Pancreas (tissue), 10 donors: ENCODE results near the gene ZNF274. TPM values are rescaled to one million over a fixed set of nuclear protein-coding genes. Genes with fewer than 3 reads are reported as not detected.
"Not testable (repeated sequence)": the region's sequence is repeated elsewhere in the genome, so short reads cannot be mapped to it uniquely, and the experiment has no call there.

Source experiments
- ATAC-seq, 4 donors: fragments of 200-7000 bp; cut with Tn5 transposase; one replicate each; pipeline versions ENCODE4 v1.8.0 to v1.9.1; 2020; ENCODE audit warnings: mild to moderate bottlenecking in 4 of 4, moderate library complexity in 4 of 4
- DNase-seq, 6 donors: peaks; one replicate each; pipeline ENCODE4 v3.0.0-alpha.2; 2020
- FAIRE-seq: peaks from 2 replicates; lab custom pipeline; 2012; peaks lifted over from hg19 to GRCh38; lab: Jason Lieb, UNC
- H3K27ac ChIP-seq, 4 donors: fragments of 200-600 bp; sonication (generic); 1 replicate in 3 of 4; 2 replicates in 1 of 4; pipeline versions ENCODE4 v1.5.0 to v1.8.0; 2020
- H3K27me3 ChIP-seq, 4 donors: fragments of 200-600 bp; one replicate each; pipeline ENCODE4 v1.8.0; 2021
- H3K36me3 ChIP-seq, 3 donors: fragments of 200-600 bp; sonication (generic) in 1 of 3; one replicate each; pipeline versions ENCODE4 v1.5.0 to v1.8.0; 2020 to 2021
- H3K4me1 ChIP-seq, 3 donors: fragments of 200-600 bp; one replicate each; pipeline ENCODE4 v1.8.0; 2021
- H3K4me3 ChIP-seq, 4 donors: fragments of 200-600 bp; sonication (generic) in 2 of 4; one replicate each; pipeline versions ENCODE4 v1.5.0 to v1.8.0; 2020 to 2021
- H3K9me3 ChIP-seq, 4 donors: fragments of 200-600 bp; one replicate each; pipeline ENCODE4 v1.8.0; 2021
- CTCF ChIP-seq, 4 donors: fragments of 200-600 bp; sonication (generic) in 3 of 4; IDR thresholded peaks; one replicate each; pipeline versions ENCODE4 v1.5.0 to v1.8.0; 2021; ENCODE audit warnings: antibody characterized with exemption in 4 of 4
- WGBS, 2 donors: extraction: QIAGEN DNeasy Blood & Tissue Kit; methylation state at CpG; one replicate each; pipeline ENCODE4 v1.1.7; 2013; 5-methylcytosine and 5-hydroxymethylcytosine counted together
- intact Hi-C, 3 donors: fragments of 100-400 bp; cut with DNase I; formaldehyde crosslinking; loops; one replicate each; pipeline versions ENCODE4 v1.11.1 to v1.14.2; 2022
- polyA plus RNA-seq, 2 donors: library from polyadenylated mRNA; stranded (reverse); fragments of 200-250 nt; gene quantifications; one replicate each; pipeline ENCODE4 v1.2.3, GENCODE V29; 2013
- total RNA-seq, 6 donors: library from RNA; stranded (reverse); fragmentation: NEBNext Ultra II Directional in 4 of 6; extraction: Animal tissue kit (Norgen Biotek cat#: 25700) in 4 of 6; gene quantifications; one replicate each; pipeline versions ENCODE4 v1.2.1 to v1.2.4, GENCODE V29; 2021 to 2023
- donor health status: healthy with polysubstance abuse.
- donor health status: DM: no; HTN: no; CAD: no; lungs with moderate emphysema.
- donor health status: DM: no; HTN: no; CAD: no.
- donor health status: control.
- donor health status: control.
- donor health status: Bipolar disorder and iron deficiency.
- donor health status: DM: yes; HTN: yes; CAD: no.
- donor health status: DM: no; HTN: no; CAD: no.
- donor health status: DM: no; HTN: no; CAD: no.
- donor health status: DM: yes; HTN: yes; CAD: no.

Gene ZNF274
- total and polyA plus RNA-seq, 8 donors, result 6.4 to 15.1 (median 8.0) TPM

GRCh38 chr19:58252102-58252685 lies 69.3 kb downstream of the ZNF274 start:
- no peak for FAIRE-seq
- Histone ChIP-seq H3K4me1 (no peaks in the 10 kb centered on the region), H3K9me3 (peaks cover 0 to 13% (median 5%) of the 10 kb centered on the region in 4 donors), H3K36me3 (peaks cover 0 to 89% (median 13%) of the 10 kb centered on the region in 3 donors), H3K27ac (no peak overlapping the region), H3K27me3 (no peaks in the 10 kb centered on the region), H3K4me3 (no peak overlapping the region)
- no peak for DNase-seq
- WGBS, 2 donors, result 97 to 98% methylated on average over 2 of the region's 2 CpGs
- intact Hi-C loops, result no loop called here
- TF ChIP-seq CTCF (IDR thresholded peaks at IDR 0.05), result no peak
- ATAC-seq, result no peak

GRCh38 chr19:58258259-58258658 lies 75.4 kb downstream of the ZNF274 start:
- not testable (repeated sequence) for FAIRE-seq

GRCh38 chr19:58261600-58261967 lies 78.7 kb downstream of the ZNF274 start:
- intact Hi-C loops, result loop anchor here (10.0 kb wide), 3 partner anchors 57 to 137 kb away; no protein-coding TSS in a partner anchor
- no peak for FAIRE-seq
- no peak overlapping the region for H3K27ac ChIP-seq
- ATAC-seq, result no peak
- H3K9me3 ChIP-seq, result peaks cover 0 to 52% (median 15%) of the 10 kb centered on the region in 4 donors
- no peak for TF ChIP-seq CTCF (IDR thresholded peaks at IDR 0.05)
- peaks cover 0 to 25% (median 7%) of the 10 kb centered on the region in 3 donors for H3K36me3 ChIP-seq
- DNase-seq, result no peak
- H3K4me1 ChIP-seq, result no peaks in the 10 kb centered on the region
- 95 to 96% methylated on average over 3 of the region's 3 CpGs for WGBS, 2 donors
- H3K4me3 ChIP-seq, result no peak overlapping the region
- no peaks in the 10 kb centered on the region for H3K27me3 ChIP-seq

More at GRCh38 chr19:58258259-58258658, 75.4 kb downstream of the ZNF274 start:
- intact Hi-C loops, H3K4me1 ChIP-seq, H3K27ac ChIP-seq, DNase-seq, H3K27me3 ChIP-seq, ATAC-seq, H3K4me3 ChIP-seq: not testable (repeated sequence)
- peaks cover 0 to 48% (median 16%) of the 10 kb centered on the region in 4 donors for H3K9me3 ChIP-seq
- WGBS, 2 donors, result 95% methylated on average over 4 of the region's 4 CpGs
- H3K36me3 ChIP-seq, result peaks cover 0 to 50% (median 7%) of the 10 kb centered on the region in 3 donors

GRCh38 chr19:58261968-58262921 lies 79.4 kb downstream of the ZNF274 start:
- H3K27me3 ChIP-seq, result no peaks in the 10 kb centered on the region
- TF ChIP-seq CTCF (IDR thresholded peaks at IDR 0.05), result no peak
- no peaks in the 10 kb centered on the region for H3K4me1 ChIP-seq
- no peak for FAIRE-seq
- 97 to 98% methylated on average over 19 of the region's 19 CpGs for WGBS, 2 donors
- intact Hi-C loops, result loop anchor here (10.0 kb wide), 3 partner anchors 57 to 137 kb away; no protein-coding TSS in a partner anchor
- H3K36me3 ChIP-seq, result peaks cover 0 to 19% (median 7%) of the 10 kb centered on the region in 3 donors
- no peak for DNase-seq
- no peak overlapping the region for H3K27ac ChIP-seq
- H3K9me3 ChIP-seq, result peaks cover 0 to 52% (median 15%) of the 10 kb centered on the region in 4 donors
- ATAC-seq, result no peak
- H3K4me3 ChIP-seq, result no peak overlapping the region

- Histone ChIP-seq H3K4me1 (no peaks in the 10 kb centered on the region), H3K27me3 (no peaks in the 10 kb centered on the region), H3K9me3 (peaks cover 0 to 51% (median 15%) of the 10 kb centered on the region in 4 donors), H3K4me3 (no peak overlapping the region), H3K36me3 (peaks cover 0 to 18% (median 7%) of the 10 kb centered on the region in 3 donors), H3K27ac (no peak overlapping the region)
- no peak for TF ChIP-seq CTCF (IDR thresholded peaks at IDR 0.05)
- intact Hi-C loops, result loop anchor here (10.0 kb wide), 3 partner anchors 58 to 138 kb away; no protein-coding TSS in a partner anchor
- ATAC-seq (no peak), DNase-seq (no peak), FAIRE-seq (no peak)
- WGBS, 2 donors, result 97 to 99% methylated on average over 7 of the region's 7 CpGs
Observed at GRCh38 chr19:58262922-58263296, 80.0 kb downstream of the ZNF274 start.
